HEK293 (cell line): ENCODE results near the gene TNFRSF25.

Experiments used
- CTCF ChIA-PET: fragments of 350-600 bp; formaldehyde crosslinking; extraction: SDS; loops from one replicate; lab custom pipeline; 2021; ENCODE audit warnings: antibody characterized with exemption; lab: Yijun Ruan, JAX
- POLR2A ChIA-PET: fragments of 300-600 bp; formaldehyde crosslinking; extraction: SDS; loops from one replicate; lab custom pipeline; 2020; ENCODE audit warnings: antibody characterized with exemption, inconsistent platforms; lab: Yijun Ruan, JAX
- H3K27ac ChIP-seq: fragments of 200-500 bp; sonication (Bioruptor generic); 2 replicates; pipeline ENCODE4 v1.5.1; 2014; ENCODE audit warnings: low read depth, low read length, control low read depth, inconsistent platforms; ENCODE audit errors: extremely low read depth
- H3K36me3 ChIP-seq, 2 experiments: fragments of 200-500 bp in 1 of 2; sonication (Bioruptor generic) in 1 of 2; 1 replicate in 1 of 2; 2 replicates in 1 of 2; pipeline ENCODE4 v1.5.1; 2014 to 2017; ENCODE audit warnings: inconsistent platforms in 2 of 2, low read length in 2 of 2; ENCODE audit not compliant: control insufficient read depth in 2 of 2, insufficient read depth in 1 of 2
- H3K4me1 ChIP-seq: fragments of 200-500 bp; sonication (Bioruptor generic); 2 replicates; pipeline ENCODE4 v1.5.1; 2014; ENCODE audit warnings: mild to moderate bottlenecking, low read length, inconsistent platforms; ENCODE audit not compliant: control insufficient read depth, insufficient read depth
- H3K4me3 ChIP-seq: 2 replicates; pipeline ENCODE4 v1.5.1; 2011; ENCODE audit warnings: low read depth, mild to moderate bottlenecking, control low read depth, low read length, moderate library complexity
- H3K9me3 ChIP-seq: fragments of 200-500 bp; sonication (Bioruptor generic); 2 replicates; pipeline ENCODE4 v1.5.1; 2014; ENCODE audit warnings: low read depth, low read length, inconsistent platforms; ENCODE audit not compliant: control insufficient read depth, insufficient read depth
- BCL11B ChIP-seq: fragments of 450-650 bp; formaldehyde crosslinking; IDR thresholded peaks from 2 replicates; pipeline ENCODE4 v1.5.1; 2016; ENCODE audit warnings: low read depth, missing biosample characterization, missing genetic modification characterization
- KLF16 ChIP-seq: fragments of 450-650 bp; formaldehyde crosslinking; IDR thresholded peaks from 2 replicates; pipeline ENCODE4 v1.5.1; 2017; ENCODE audit warnings: missing biosample characterization, missing genetic modification characterization
- SETDB1 ChIP-seq: IDR thresholded peaks from one replicate; pipeline ENCODE4 v1.6.1; 2017; ENCODE audit warnings: mild to moderate bottlenecking, low read length, moderate library complexity, mixed read lengths; ENCODE audit not compliant: insufficient read length
- ZEB2 ChIP-seq: fragments of 450-650 bp; formaldehyde crosslinking; IDR thresholded peaks from 2 replicates; pipeline ENCODE4 v1.5.1; 2016; ENCODE audit warnings: missing biosample characterization, missing genetic modification characterization
- ZFHX2 ChIP-seq: fragments of 450-650 bp; formaldehyde crosslinking; conservative IDR thresholded peaks from 2 replicates; pipeline ENCODE4 v1.5.1; 2016; ENCODE audit warnings: missing biosample characterization, missing genetic modification characterization
- ZNF138 ChIP-seq: fragments of 450-650 bp; formaldehyde crosslinking; IDR thresholded peaks from 2 replicates; pipeline ENCODE4 v1.5.1; 2016; ENCODE audit warnings: missing biosample characterization, missing genetic modification characterization, borderline replicate concordance
- ZNF140 ChIP-seq: fragments of 450-650 bp; formaldehyde crosslinking; IDR thresholded peaks from 2 replicates; pipeline ENCODE4 v1.5.1; 2016; ENCODE audit warnings: missing biosample characterization, missing genetic modification characterization
- ZNF157 ChIP-seq: fragments of 450-650 bp; formaldehyde crosslinking; IDR thresholded peaks from 2 replicates; pipeline ENCODE4 v1.5.1; 2016; ENCODE audit warnings: missing biosample characterization, missing genetic modification characterization
- ZNF214 ChIP-seq: fragments of 450-650 bp; formaldehyde crosslinking; IDR thresholded peaks from 2 replicates; pipeline ENCODE4 v1.5.1; 2017; ENCODE audit warnings: missing biosample characterization, mild to moderate bottlenecking, missing genetic modification characterization, borderline replicate concordance
- ZNF266 ChIP-seq: fragments of 450-650 bp; formaldehyde crosslinking; IDR thresholded peaks from 2 replicates; pipeline ENCODE4 v1.5.1; 2016; ENCODE audit warnings: missing biosample characterization, missing genetic modification characterization, low read depth
- ZNF335 ChIP-seq: fragments of 450-650 bp; formaldehyde crosslinking; conservative IDR thresholded peaks from 2 replicates; pipeline ENCODE4 v1.5.1; 2016; ENCODE audit warnings: missing biosample characterization, missing genetic modification characterization
- ZNF510 ChIP-seq: fragments of 450-650 bp; formaldehyde crosslinking; IDR thresholded peaks from 2 replicates; pipeline ENCODE4 v1.5.1; 2018; ENCODE audit warnings: mild to moderate bottlenecking, missing genetic modification characterization, missing biosample characterization; ENCODE audit not compliant: insufficient replicate concordance
- ZNF521 ChIP-seq: fragments of 450-650 bp; formaldehyde crosslinking; IDR thresholded peaks from 2 replicates; pipeline ENCODE4 v1.5.1; 2017; ENCODE audit warnings: missing biosample characterization, mild to moderate bottlenecking, missing genetic modification characterization
- ZNF530 ChIP-seq: fragments of 450-650 bp; formaldehyde crosslinking; IDR thresholded peaks from 2 replicates; pipeline ENCODE4 v1.5.1; 2016; ENCODE audit warnings: low read depth, missing biosample characterization, missing genetic modification characterization
- ZNF560 ChIP-seq: fragments of 450-650 bp; formaldehyde crosslinking; IDR thresholded peaks from 2 replicates; pipeline ENCODE4 v1.5.1; 2017; ENCODE audit warnings: missing biosample characterization, missing genetic modification characterization, borderline replicate concordance
- ZNF585B ChIP-seq: fragments of 450-650 bp; formaldehyde crosslinking; IDR thresholded peaks from 2 replicates; pipeline ENCODE4 v1.5.1; 2016; ENCODE audit warnings: missing biosample characterization, missing genetic modification characterization
- ZNF654 ChIP-seq: fragments of 450-650 bp; formaldehyde crosslinking; IDR thresholded peaks from 2 replicates; pipeline ENCODE4 v1.5.1; 2016; ENCODE audit warnings: low read depth, missing biosample characterization, missing genetic modification characterization
- ZSCAN16 ChIP-seq: fragments of 450-650 bp; formaldehyde crosslinking; IDR thresholded peaks from 2 replicates; pipeline ENCODE4 v1.5.1; 2016; ENCODE audit warnings: missing biosample characterization, missing genetic modification characterization
- TF ChIP-seq, protein P1 (sequence below): fragments of 450-650 bp; formaldehyde crosslinking; IDR thresholded peaks from 2 replicates; pipeline ENCODE4 v1.5.1; 2016; ENCODE audit warnings: missing biosample characterization, missing genetic modification characterization
- TF ChIP-seq, protein P2 (sequence below): IDR thresholded peaks from 2 replicates; pipeline ENCODE4 v1.6.1; 2011; ENCODE audit warnings: mild to moderate bottlenecking, low read depth, low read length, borderline replicate concordance
- TF ChIP-seq, protein P3 (sequence below): fragments of 450-650 bp; formaldehyde crosslinking; IDR thresholded peaks from 2 replicates; pipeline ENCODE4 v1.5.1; 2016; ENCODE audit warnings: missing biosample characterization, missing genetic modification characterization
- TF ChIP-seq, protein P4 (sequence below): fragments of 450-650 bp; formaldehyde crosslinking; IDR thresholded peaks from 2 replicates; pipeline ENCODE4 v1.5.1; 2016; ENCODE audit warnings: missing biosample characterization, missing genetic modification characterization

The TNFRSF25 gene

DNA sequence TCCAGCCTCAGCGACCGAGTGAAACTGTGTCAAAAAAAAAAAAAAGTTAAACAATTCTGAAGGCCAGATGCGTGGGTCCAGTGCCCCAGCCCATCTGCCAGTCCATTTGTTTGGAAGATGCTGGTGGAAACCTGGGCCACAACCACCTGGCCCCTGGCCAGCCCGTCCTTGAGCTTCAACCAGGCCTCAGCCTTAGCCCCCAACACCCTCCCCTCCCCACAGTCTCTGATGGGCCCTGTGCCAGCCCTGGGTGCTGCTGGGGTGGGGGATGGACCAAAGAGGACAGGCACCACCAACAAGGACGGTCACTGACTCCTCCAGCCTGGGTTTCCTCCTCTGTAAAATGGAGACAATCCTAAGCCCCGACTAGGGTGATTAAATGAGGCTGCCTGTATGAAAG, 45.1 kb upstream of the TNFRSF25 start:
- ChIA-PET POLR2A (no interaction called here), CTCF (no interaction called here)
- Histone ChIP-seq H3K27ac (no peak overlapping the region), H3K9me3 (no peaks in the 10 kb centered on the region), H3K36me3 (no peaks in the 10 kb centered on the region), H3K4me3 (no peak overlapping the region), H3K4me1 (no peaks in the 10 kb centered on the region)
- no peak for TF ChIP-seq ZSCAN16 (tag by site-specific recombination)
- TF ChIP-seq, protein P1, sequence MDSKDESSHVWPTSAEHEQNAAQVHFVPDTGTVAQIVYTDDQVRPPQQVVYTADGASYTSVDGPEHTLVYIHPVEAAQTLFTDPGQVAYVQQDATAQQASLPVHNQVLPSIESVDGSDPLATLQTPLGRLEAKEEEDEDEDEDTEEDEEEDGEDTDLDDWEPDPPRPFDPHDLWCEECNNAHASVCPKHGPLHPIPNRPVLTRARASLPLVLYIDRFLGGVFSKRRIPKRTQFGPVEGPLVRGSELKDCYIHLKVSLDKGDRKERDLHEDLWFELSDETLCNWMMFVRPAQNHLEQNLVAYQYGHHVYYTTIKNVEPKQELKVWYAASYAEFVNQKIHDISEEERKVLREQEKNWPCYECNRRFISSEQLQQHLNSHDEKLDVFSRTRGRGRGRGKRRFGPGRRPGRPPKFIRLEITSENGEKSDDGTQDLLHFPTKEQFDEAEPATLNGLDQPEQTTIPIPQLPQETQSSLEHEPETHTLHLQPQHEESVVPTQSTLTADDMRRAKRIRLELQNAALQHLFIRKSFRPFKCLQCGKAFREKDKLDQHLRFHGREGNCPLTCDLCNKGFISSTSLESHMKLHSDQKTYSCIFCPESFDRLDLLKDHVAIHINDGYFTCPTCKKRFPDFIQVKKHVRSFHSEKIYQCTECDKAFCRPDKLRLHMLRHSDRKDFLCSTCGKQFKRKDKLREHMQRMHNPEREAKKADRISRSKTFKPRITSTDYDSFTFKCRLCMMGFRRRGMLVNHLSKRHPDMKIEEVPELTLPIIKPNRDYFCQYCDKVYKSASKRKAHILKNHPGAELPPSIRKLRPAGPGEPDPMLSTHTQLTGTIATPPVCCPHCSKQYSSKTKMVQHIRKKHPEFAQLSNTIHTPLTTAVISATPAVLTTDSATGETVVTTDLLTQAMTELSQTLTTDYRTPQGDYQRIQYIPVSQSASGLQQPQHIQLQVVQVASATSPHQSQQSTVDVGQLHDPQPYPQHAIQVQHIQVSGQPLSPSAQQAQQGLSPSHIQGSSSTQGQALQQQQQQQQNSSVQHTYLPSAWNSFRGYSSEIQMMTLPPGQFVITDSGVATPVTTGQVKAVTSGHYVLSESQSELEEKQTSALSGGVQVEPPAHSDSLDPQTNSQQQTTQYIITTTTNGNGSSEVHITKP (tag by site-specific recombination): no peak
- no peak for TF ChIP-seq ZNF654 (tag by site-specific recombination)
- TF ChIP-seq, protein P2, sequence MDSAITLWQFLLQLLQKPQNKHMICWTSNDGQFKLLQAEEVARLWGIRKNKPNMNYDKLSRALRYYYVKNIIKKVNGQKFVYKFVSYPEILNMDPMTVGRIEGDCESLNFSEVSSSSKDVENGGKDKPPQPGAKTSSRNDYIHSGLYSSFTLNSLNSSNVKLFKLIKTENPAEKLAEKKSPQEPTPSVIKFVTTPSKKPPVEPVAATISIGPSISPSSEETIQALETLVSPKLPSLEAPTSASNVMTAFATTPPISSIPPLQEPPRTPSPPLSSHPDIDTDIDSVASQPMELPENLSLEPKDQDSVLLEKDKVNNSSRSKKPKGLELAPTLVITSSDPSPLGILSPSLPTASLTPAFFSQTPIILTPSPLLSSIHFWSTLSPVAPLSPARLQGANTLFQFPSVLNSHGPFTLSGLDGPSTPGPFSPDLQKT: no peak
- TF ChIP-seq ZNF530 (tag by site-specific recombination): no peak
- no peak for TF ChIP-seq ZNF510 (tag by site-specific recombination)
- TF ChIP-seq ZNF157 (tag by site-specific recombination): no peak
- TF ChIP-seq ZNF140 (tag by site-specific recombination): no peak
- no peak for TF ChIP-seq SETDB1
- no peak for TF ChIP-seq BCL11B (tag by site-specific recombination)
- TF ChIP-seq ZEB2 (tag by site-specific recombination): no peak
- TF ChIP-seq, protein P3, sequence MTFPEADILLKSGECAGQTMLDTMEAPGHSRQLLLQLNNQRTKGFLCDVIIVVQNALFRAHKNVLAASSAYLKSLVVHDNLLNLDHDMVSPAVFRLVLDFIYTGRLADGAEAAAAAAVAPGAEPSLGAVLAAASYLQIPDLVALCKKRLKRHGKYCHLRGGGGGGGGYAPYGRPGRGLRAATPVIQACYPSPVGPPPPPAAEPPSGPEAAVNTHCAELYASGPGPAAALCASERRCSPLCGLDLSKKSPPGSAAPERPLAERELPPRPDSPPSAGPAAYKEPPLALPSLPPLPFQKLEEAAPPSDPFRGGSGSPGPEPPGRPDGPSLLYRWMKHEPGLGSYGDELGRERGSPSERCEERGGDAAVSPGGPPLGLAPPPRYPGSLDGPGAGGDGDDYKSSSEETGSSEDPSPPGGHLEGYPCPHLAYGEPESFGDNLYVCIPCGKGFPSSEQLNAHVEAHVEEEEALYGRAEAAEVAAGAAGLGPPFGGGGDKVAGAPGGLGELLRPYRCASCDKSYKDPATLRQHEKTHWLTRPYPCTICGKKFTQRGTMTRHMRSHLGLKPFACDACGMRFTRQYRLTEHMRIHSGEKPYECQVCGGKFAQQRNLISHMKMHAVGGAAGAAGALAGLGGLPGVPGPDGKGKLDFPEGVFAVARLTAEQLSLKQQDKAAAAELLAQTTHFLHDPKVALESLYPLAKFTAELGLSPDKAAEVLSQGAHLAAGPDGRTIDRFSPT (tag by site-specific recombination): no peak
- TF ChIP-seq ZNF138 (tag by site-specific recombination): no peak
- no peak for TF ChIP-seq ZFHX2 (tag by site-specific recombination)
- TF ChIP-seq, protein P4, sequence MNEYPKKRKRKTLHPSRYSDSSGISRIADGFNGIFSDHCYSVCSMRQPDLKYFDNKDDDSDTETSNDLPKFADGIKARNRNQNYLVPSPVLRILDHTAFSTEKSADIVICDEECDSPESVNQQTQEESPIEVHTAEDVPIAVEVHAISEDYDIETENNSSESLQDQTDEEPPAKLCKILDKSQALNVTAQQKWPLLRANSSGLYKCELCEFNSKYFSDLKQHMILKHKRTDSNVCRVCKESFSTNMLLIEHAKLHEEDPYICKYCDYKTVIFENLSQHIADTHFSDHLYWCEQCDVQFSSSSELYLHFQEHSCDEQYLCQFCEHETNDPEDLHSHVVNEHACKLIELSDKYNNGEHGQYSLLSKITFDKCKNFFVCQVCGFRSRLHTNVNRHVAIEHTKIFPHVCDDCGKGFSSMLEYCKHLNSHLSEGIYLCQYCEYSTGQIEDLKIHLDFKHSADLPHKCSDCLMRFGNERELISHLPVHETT (tag by site-specific recombination): no peak
- TF ChIP-seq ZNF335: no peak
- no peak for TF ChIP-seq ZNF560
- TF ChIP-seq ZNF214 (tag by site-specific recombination): no peak

DNA sequence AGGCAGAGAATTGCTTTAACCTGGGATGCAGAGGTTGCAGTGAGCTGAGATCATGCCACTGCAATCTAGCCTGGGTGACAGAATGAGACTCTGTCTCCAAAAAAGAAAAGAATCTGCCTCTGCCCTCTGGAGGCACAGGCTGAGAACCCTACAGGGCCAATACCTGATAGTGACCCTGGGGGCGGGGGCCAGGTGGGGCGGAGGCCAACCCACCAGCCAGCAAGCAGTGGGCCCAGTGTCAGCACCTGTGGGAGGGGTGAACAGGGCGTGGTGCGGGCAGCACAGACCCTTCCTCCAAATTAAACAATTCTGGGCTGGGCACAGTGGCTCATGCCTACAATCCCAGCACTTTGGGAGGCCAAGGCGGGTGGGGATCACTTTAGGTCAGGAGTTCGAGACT, 44.5 kb upstream of the TNFRSF25 start:
- Histone ChIP-seq H3K4me1 (no peaks in the 10 kb centered on the region), H3K4me3 (no peak overlapping the region), H3K36me3 (no peaks in the 10 kb centered on the region), H3K27ac (no peak overlapping the region), H3K9me3 (no peaks in the 10 kb centered on the region)
- ChIA-PET POLR2A (no interaction called here), CTCF (no interaction called here)
- TF ChIP-seq ZNF585B (tag by site-specific recombination) (no peak), ZNF521 (tag by site-specific recombination) (no peak), KLF16 (tag by site-specific recombination) (no peak), ZNF266 (tag by site-specific recombination) (no peak)
- TF ChIP-seq, all 188 proteins: peak for 0
